Spleen (tissue), 11 donors: ENCODE results near the gene INA. TPM values are rescaled to one million over a fixed set of nuclear protein-coding genes. Genes with fewer than 3 reads are reported as not detected.
A peak's percentile ranks its signal among the peaks of the same experiment; 100 is the strongest.
"Not testable (repeated sequence)": the region's sequence is repeated elsewhere in the genome, so short reads cannot be mapped to it uniquely, and the experiment has no call there.

ENCODE experiments used
- DNase-seq: peaks from one replicate; pipeline ENCODE4 v3.0.0-alpha.2; 2020
- H3K27ac ChIP-seq, 8 donors: fragments of 200-600 bp; sonication (generic) in 7 of 8; 1 replicate in 4 of 8; 2 replicates in 4 of 8; pipeline versions ENCODE4 v1.5.0 to v1.8.0; 2016 to 2021; ENCODE audit warnings: inconsistent platforms in 4 of 8, mild to moderate bottlenecking in 4 of 8, moderate library complexity in 1 of 8
- H3K27me3 ChIP-seq, 7 donors: fragments of 200-600 bp; sonication (generic) in 6 of 7; replicated peaks in 1 of 7; 1 replicate in 4 of 7; 2 replicates in 3 of 7; pipeline versions ENCODE4 v1.5.0 to v1.8.0; 2016 to 2021; ENCODE audit warnings: inconsistent platforms in 3 of 7, mild to moderate bottlenecking in 1 of 7
- H3K36me3 ChIP-seq, 6 donors: fragments of 200-600 bp; sonication (generic) in 5 of 6; 1 replicate in 4 of 6; 2 replicates in 2 of 6; pipeline versions ENCODE4 v1.5.0 to v1.8.0; 2016 to 2021; ENCODE audit warnings: inconsistent platforms in 2 of 6
- H3K4me1 ChIP-seq, 6 donors: fragments of 200-600 bp; sonication (generic) in 5 of 6; 1 replicate in 3 of 6; 2 replicates in 3 of 6; pipeline versions ENCODE4 v1.5.0 to v1.8.0; 2016 to 2021; ENCODE audit warnings: inconsistent platforms in 3 of 6
- H3K4me3 ChIP-seq, 8 donors: fragments of 200-600 bp; sonication (generic) in 7 of 8; 1 replicate in 4 of 8; 2 replicates in 4 of 8; pipeline versions ENCODE4 v1.5.0 to v1.8.0; 2016 to 2021; ENCODE audit warnings: inconsistent platforms in 4 of 8, mild to moderate bottlenecking in 4 of 8, moderate library complexity in 2 of 8
- H3K9me3 ChIP-seq, 8 donors: fragments of 200-600 bp; sonication (generic) in 7 of 8; 1 replicate in 4 of 8; 2 replicates in 4 of 8; pipeline versions ENCODE4 v1.5.0 to v1.8.0; 2016 to 2021; ENCODE audit warnings: inconsistent platforms in 4 of 8
- CTCF ChIP-seq, 11 experiments: fragments of 200-600 bp in 7 of 11; fragments of 450-650 bp in 4 of 11; sonication (generic) in 4 of 11; IDR thresholded peaks in 8 of 11; conservative IDR thresholded peaks in 3 of 11; 1 replicate in 7 of 11; 2 replicates in 4 of 11; pipeline versions ENCODE4 v1.4.0 to v1.8.0; 2016 to 2021; ENCODE audit warnings: antibody characterized with exemption in 11 of 11, inconsistent platforms in 4 of 11, mild to moderate bottlenecking in 1 of 11
- POLR2A ChIP-seq, 3 donors: fragments of 450-650 bp; IDR thresholded peaks; one replicate each; pipeline ENCODE4 v1.5.1; 2017; ENCODE audit warnings: antibody characterized with exemption in 3 of 3, mild to moderate bottlenecking in 1 of 3
- POLR2AphosphoS5 ChIP-seq, 3 donors: sonication (generic); formaldehyde crosslinking; IDR thresholded peaks; one replicate each; pipeline ENCODE4 v1.5.1; 2017; ENCODE audit warnings: antibody characterized with exemption in 3 of 3
- WGBS, 5 donors: extraction: QIAGEN DNeasy Blood & Tissue Kit in 3 of 5; methylation state at CpG; one replicate each; pipeline versions ENCODE4 v1.1.5 to v1.1.7; 2013 to 2018; 5-methylcytosine and 5-hydroxymethylcytosine counted together
- intact Hi-C: fragments of 100-400 bp; cut with DNase I; formaldehyde crosslinking; loops from one replicate; pipeline ENCODE4 v1.15.0; 2023; ENCODE audit warnings: low total_unique reads
- polyA plus RNA-seq, 3 donors: library from polyadenylated mRNA; stranded (reverse); fragments of 200-250 nt; gene quantifications; one replicate each; pipeline ENCODE4 v1.2.1, GENCODE V29; 2013
- total RNA-seq, 7 donors: library from RNA; depleted of rRNA in 3 of 7; stranded (reverse); fragments of >200 nt in 3 of 7; fragmentation: NEBNext Ultra II Directional in 4 of 7; extraction: Animal tissue kit (Norgen Biotek cat#: 25700) in 4 of 7; gene quantifications; one replicate each; pipeline versions ENCODE4 v1.1.0 to v1.2.1, GENCODE V29; 2016 to 2021
- donor health status: healthy with polysubstance abuse.
- donor health status: DM: no; HTN: no; CAD: no; lungs with moderate emphysema.
- donor health status: DM: no; HTN: no; CAD: no.
- donor health status: Bipolar disorder and iron deficiency.
- donor health status: healthy.
- donor health status: DM: no; HTN: no; CAD: no.
- donor health status: DM: yes; HTN: yes; CAD: no.

INA gene
- total and polyA plus RNA-seq, 10 donors: 0.02 to 0.09 (median 0.03) TPM; not detected in 7

- Histone ChIP-seq H3K4me1 (peaks cover 0 to 55% (median 26%) of the 10 kb centered on the region in 6 donors), H3K9me3 (no peaks in the 10 kb centered on the region), H3K36me3 (no peaks in the 10 kb centered on the region), H3K4me3 (peak overlapping the region in 1 of 8 donors; percentile 10), H3K27ac (peak overlapping the region in 5 of 8 donors; percentile 32 to 86 (median 67)), H3K27me3 (no peaks in the 10 kb centered on the region)
- no peak for DNase-seq
- WGBS, 5 donors: 34 to 47% (median 44%) methylated on average over 7 of the region's 7 CpGs
- TF ChIP-seq POLR2AphosphoS5 (IDR thresholded peaks at IDR 0.05): no peak
- no peak for TF ChIP-seq CTCF (IDR thresholded peaks at IDR 0.05 in 8 of 11, conservative IDR thresholded peaks at IDR 0.05 in 3 of 11)
- no peak for TF ChIP-seq POLR2A (IDR thresholded peaks at IDR 0.05)
- intact Hi-C loops: loop anchor here (5.0 kb wide), 1 partner anchor 404 kb away; the partner anchor contains the start of gene CYP17A1
Measured at GRCh38 chr10:103241262-103242011, 35.5 kb upstream of the INA start.

GRCh38 chr10:103244666-103245271 is 32.2 kb upstream of the INA start:
- WGBS, 5 donors: 32 to 35% (median 33%) methylated on average over 9 of the region's 9 CpGs
- no peaks in the 10 kb centered on the region for H3K9me3 ChIP-seq
- intact Hi-C loops: loop anchor here (2.0 to 5.0 kb wide), 2 partner anchors 328 to 407 kb away; partner anchors contain the start of gene CYP17A1

GRCh38 chr10:103245587-103245986 is 31.4 kb upstream of the INA start, which contains the start of gene RPEL1:
Gene RPEL1, plus strand, starts transcription at chr10:103245887. Its CDS starts 110 bp downstream, at chr10:103245997.
- H3K9me3 ChIP-seq, H3K4me3 ChIP-seq, H3K27ac ChIP-seq, H3K27me3 ChIP-seq, DNase-seq, H3K36me3 ChIP-seq: not testable (repeated sequence)
- WGBS, 5 donors: 87 to 94% (median 89%) methylated on average over 7 of the region's 7 CpGs
- intact Hi-C loops: loop anchor here (2.0 kb wide), 1 partner anchor 329 kb away; no protein-coding TSS in a partner anchor
- peaks cover 0 to 26% (median 13%) of the 10 kb centered on the region in 6 donors for H3K4me1 ChIP-seq

More at GRCh38 chr10:103244666-103245271, 32.2 kb upstream of the INA start:
- H3K36me3 ChIP-seq: no peaks in the 10 kb centered on the region
- peaks cover 0 to 35% (median 21%) of the 10 kb centered on the region in 6 donors for H3K4me1 ChIP-seq
- no peak overlapping the region for H3K27ac ChIP-seq
- no peak for TF ChIP-seq POLR2A (IDR thresholded peaks at IDR 0.05)
- peak; percentile 79 to 92 (median 89) for TF ChIP-seq CTCF (IDR thresholded peaks at IDR 0.05 in 8 of 11, conservative IDR thresholded peaks at IDR 0.05 in 3 of 11)
- TF ChIP-seq POLR2AphosphoS5 (IDR thresholded peaks at IDR 0.05): peak in 1 of 3 donors; percentile 74
- DNase-seq: peak; percentile 78
- no peaks in the 10 kb centered on the region for H3K27me3 ChIP-seq
- no peak overlapping the region for H3K4me3 ChIP-seq

GRCh38 chr10:103246324-103246723 is 30.6 kb upstream of the INA start:
- TF ChIP-seq CTCF (IDR thresholded peaks at IDR 0.05 in 8 of 11, conservative IDR thresholded peaks at IDR 0.05 in 3 of 11) (no peak), POLR2A (IDR thresholded peaks at IDR 0.05) (no peak), POLR2AphosphoS5 (IDR thresholded peaks at IDR 0.05) (no peak)
- Histone ChIP-seq H3K9me3 (no peaks in the 10 kb centered on the region), H3K4me3 (no peak overlapping the region), H3K27me3 (no peaks in the 10 kb centered on the region), H3K36me3 (no peaks in the 10 kb centered on the region), H3K27ac (no peak overlapping the region), H3K4me1 (peaks cover 0 to 19% (median 8%) of the 10 kb centered on the region in 6 donors)
- WGBS, 5 donors: 75 to 88% (median 80%) methylated on average over 4 of the region's 4 CpGs
- DNase-seq: no peak
- intact Hi-C loops: no loop called here
